Mesothelial cell of epicardium (in vitro differentiated cells): Measurements from ENCODE around the gene AFAP1. TPM values are rescaled to one million over a fixed set of nuclear protein-coding genes. Genes with fewer than 3 reads are reported as not detected.
A peak's percentile ranks its signal among the peaks of the same experiment; 100 is the strongest.

ENCODE experiments used
- DNase-seq, 2 experiments: peaks; one replicate each; pipeline ENCODE4 v3.0.0; 2021; ENCODE audit warnings: low spot score in 2 of 2; ENCODE audit not compliant: unreplicated experiment in 2 of 2
- H3K27ac Mint-ChIP-seq: 2 replicates; pipeline ENCODE4 v1.8.0; 2021; ENCODE audit warnings: mixed read lengths
- H3K27me3 Mint-ChIP-seq: 2 replicates; pipeline ENCODE4 v1.8.0; 2021; ENCODE audit warnings: low read depth, mixed read lengths
- H3K36me3 Mint-ChIP-seq: 2 replicates; pipeline ENCODE4 v1.8.0; 2021; ENCODE audit warnings: mixed read lengths
- H3K4me1 Mint-ChIP-seq: 2 replicates; pipeline ENCODE4 v1.8.0; 2021; ENCODE audit warnings: mixed read lengths
- H3K4me3 Mint-ChIP-seq: 2 replicates; pipeline ENCODE4 v1.8.0; 2021; ENCODE audit warnings: mild to moderate bottlenecking, moderate library complexity, mixed read lengths
- H3K9me3 Mint-ChIP-seq: 2 replicates; pipeline ENCODE4 v1.8.0; 2021; ENCODE audit warnings: mixed read lengths
- CTCF ChIP-seq: fragments of 200-600 bp; sonication (generic); IDR thresholded peaks from one replicate; pipeline ENCODE4 v1.5.0; 2021; ENCODE audit warnings: antibody characterized with exemption; ENCODE audit not compliant: unreplicated experiment
- total RNA-seq: library from RNA; stranded (reverse); gene quantifications from 3 replicates; pipeline ENCODE4 v1.2.1, GENCODE V29; 2021

The AFAP1 gene
- total RNA-seq, 1 donor from 2014 or later, result 82.4 TPM

- DNase-seq, result no peak
- Mint-ChIP-seq H3K36me3 (no peaks in the 10 kb centered on the region), H3K9me3 (no peaks in the 10 kb centered on the region), H3K4me3 (no peak overlapping the region), H3K27ac (peak overlapping the region; percentile 67), H3K4me1 (peaks cover 52% of the 10 kb centered on the region), H3K27me3 (no peaks in the 10 kb centered on the region)
- no peak for TF ChIP-seq CTCF
These were observed 33.9 kb upstream of the AFAP1 start for GRCh38 chr4:7973545-7973981.

- Mint-ChIP-seq H3K27me3 (no peaks in the 10 kb centered on the region), H3K36me3 (no peaks in the 10 kb centered on the region), H3K4me1 (peaks cover 54% of the 10 kb centered on the region), H3K27ac (peak overlapping the region; percentile 96), H3K4me3 (no peak overlapping the region), H3K9me3 (no peaks in the 10 kb centered on the region)
- TF ChIP-seq CTCF, result no peak
- no peak for DNase-seq
These were observed 32.3 kb upstream of the AFAP1 start for GRCh38 chr4:7971881-7972500.

- no peaks in the 10 kb centered on the region for H3K27me3 Mint-ChIP-seq
- H3K4me3 Mint-ChIP-seq, result no peak overlapping the region
- H3K4me1 Mint-ChIP-seq, result peaks cover 58% of the 10 kb centered on the region
- H3K9me3 Mint-ChIP-seq, result no peaks in the 10 kb centered on the region
- DNase-seq, result no peak
- no peaks in the 10 kb centered on the region for H3K36me3 Mint-ChIP-seq
- peak overlapping the region; percentile 100 for H3K27ac Mint-ChIP-seq
- no peak for TF ChIP-seq CTCF
These were observed 31.5 kb upstream of the AFAP1 start for GRCh38 chr4:7971159-7971631.

- Mint-ChIP-seq H3K36me3 (no peaks in the 10 kb centered on the region), H3K4me3 (peak overlapping the region; percentile 52), H3K27ac (peak overlapping the region; percentile 100), H3K27me3 (no peaks in the 10 kb centered on the region), H3K9me3 (no peaks in the 10 kb centered on the region), H3K4me1 (peaks cover 65% of the 10 kb centered on the region)
- TF ChIP-seq CTCF, result no peak
- DNase-seq, result no peak
These were observed 30.8 kb upstream of the AFAP1 start for GRCh38 chr4:7970361-7970946.

GRCh38 chr4:7968262-7968896 lies 28.7 kb upstream of the AFAP1 start:
- no peaks in the 10 kb centered on the region for H3K9me3 Mint-ChIP-seq
- TF ChIP-seq CTCF, result no peak
- DNase-seq, result no peak
- H3K4me3 Mint-ChIP-seq, result no peak overlapping the region
- no peaks in the 10 kb centered on the region for H3K36me3 Mint-ChIP-seq
- H3K27ac Mint-ChIP-seq, result peak overlapping the region; percentile 76
- peaks cover 75% of the 10 kb centered on the region for H3K4me1 Mint-ChIP-seq
- no peaks in the 10 kb centered on the region for H3K27me3 Mint-ChIP-seq
